Fibroblast of skin of right quadriceps (primary cell): ENCODE measurements around the gene SIT1.
"Not testable (repeated sequence)": the region's sequence is repeated elsewhere in the genome, so short reads cannot be mapped to it uniquely, and the experiment has no call there.

Experiments used
- DNase-seq: peaks from one replicate; pipeline ENCODE4 v3.0.0-alpha.2; 2013

Gene SIT1

DNA sequence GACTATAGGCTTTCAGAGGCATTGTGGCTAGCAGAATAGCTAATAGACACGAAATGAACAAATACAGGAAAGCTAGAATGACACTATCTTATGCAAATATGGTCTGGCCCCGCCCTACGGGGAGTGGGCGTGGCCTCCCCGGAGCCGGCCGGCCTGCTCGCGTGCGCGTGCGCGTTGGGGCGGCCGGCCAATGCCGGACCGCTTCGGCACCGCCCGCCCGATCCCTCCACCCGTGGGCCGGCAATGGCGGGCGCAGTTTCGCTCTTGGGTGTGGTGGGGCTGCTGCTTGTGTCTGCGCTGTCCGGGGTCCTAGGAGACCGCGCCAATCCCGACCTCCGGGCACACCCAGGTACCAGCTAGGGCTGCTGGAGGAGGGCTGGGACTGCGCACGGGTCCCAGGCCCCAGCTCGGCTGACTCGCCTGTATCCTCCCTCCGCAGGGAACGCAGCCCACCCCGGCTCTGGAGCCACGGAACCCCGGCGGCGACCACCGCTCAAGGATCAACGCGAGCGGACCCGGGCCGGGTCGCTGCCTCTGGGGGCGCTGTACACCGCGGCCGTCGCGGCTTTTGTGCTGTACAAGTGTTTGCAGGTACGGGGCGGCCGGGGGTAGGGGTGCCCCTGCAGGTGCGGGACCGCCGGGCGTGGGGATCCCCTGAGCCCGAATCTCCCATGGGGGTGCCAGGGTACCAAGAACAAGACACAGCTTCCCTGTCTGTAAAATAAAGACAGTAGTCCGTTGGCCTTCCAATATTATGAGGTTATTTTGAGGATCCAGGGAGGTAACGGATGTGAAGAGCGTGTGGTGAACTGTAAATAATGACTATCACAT is 7.6 kb upstream of the SIT1 start, which contains the start of gene CCDC107:
TSS of gene CCDC107 (plus strand) at position 156 of the 831 bp plus-strand sequence. CDS start at position 244, 88 bp downstream.
- DNase-seq = peak; percentile 83

DNA sequence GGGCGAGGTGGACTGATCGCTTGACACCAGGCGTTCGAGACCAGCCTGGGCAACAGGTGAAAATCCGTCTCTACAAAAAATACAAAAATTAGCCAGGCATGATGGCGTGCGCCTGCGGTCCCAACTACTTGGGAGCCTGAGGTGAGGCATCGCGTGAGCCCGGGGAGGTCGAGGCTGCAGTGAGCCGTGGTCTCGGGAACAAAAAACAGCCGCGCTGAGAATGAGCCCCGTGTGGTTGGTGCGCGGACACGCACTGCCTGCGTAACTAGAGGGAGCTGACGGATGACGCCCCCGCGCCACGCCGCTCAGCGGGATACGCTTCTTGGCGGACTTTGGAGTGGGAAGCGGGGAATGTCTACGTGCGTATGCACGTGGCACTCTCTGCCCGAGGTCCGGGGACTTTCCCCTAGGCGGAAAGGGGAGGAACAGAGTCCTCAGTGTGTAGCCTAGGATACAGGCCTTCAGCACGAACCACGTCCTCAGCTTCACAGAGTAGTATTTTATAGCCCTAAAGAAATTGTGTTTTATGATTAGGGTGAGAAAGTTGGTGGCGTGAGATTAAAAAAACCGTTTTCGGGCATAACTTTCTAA is 6.9 kb upstream of the SIT1 start, which contains the start of gene RMRP:
TSS of gene RMRP (minus strand) at position 474 of the 591 bp plus-strand sequence.
- DNase-seq = peak; percentile 100

DNA sequence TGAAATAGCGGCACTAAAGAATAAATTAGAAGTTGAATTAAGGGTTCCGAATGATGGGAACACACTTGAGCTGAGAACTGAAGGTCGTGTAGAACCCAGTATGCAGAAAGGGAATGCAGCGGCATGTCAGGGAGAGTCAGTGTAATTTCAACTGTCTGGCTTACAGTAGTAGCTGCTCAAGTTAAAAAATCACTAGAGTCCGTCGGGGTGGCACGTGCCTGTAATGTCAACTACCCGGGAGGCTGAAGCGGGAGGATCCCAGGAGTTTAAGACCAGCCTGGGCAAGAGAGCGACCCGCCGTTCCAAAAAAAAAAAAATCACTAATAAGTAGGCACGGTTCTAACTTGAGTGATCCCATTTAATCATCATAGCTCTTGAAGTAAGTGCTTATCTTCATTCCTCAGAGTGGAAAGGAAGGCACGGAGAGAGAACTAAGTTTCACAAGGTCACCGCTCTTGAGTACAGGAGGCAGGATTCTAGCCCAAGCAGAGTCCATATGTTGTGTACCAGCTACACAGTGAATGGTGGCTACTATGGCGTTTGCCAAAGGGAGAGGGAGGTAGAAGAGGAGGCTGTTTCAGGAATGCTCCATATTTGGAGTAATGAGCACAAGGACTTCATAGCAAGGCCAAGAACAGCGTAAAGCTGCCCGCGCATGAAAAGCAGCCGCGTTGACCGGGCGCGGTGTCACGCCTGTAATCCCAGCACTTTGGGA is 6.3 kb upstream of the SIT1 start:
- DNase-seq = no peak

DNA sequence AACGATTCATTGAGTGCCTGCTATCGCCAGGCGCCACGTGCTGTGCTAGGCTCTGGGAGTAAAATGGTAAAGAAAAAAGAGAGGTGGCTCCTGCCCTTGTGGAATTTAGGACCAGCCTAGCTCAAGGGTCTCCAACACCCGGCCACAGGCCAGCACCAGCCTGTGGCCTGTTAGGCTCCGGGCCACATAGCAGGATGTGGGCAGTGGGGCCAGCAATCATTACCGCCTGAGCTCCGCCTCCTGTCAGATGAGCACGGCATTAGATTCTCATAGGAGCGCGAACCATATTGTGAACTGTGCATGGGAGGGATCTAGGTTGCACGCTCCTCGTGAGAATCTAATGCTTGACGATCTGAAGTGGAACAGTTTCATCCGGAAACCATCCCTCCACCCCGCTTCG is 5.6 kb upstream of the SIT1 start:
- no peak for DNase-seq

DNA sequence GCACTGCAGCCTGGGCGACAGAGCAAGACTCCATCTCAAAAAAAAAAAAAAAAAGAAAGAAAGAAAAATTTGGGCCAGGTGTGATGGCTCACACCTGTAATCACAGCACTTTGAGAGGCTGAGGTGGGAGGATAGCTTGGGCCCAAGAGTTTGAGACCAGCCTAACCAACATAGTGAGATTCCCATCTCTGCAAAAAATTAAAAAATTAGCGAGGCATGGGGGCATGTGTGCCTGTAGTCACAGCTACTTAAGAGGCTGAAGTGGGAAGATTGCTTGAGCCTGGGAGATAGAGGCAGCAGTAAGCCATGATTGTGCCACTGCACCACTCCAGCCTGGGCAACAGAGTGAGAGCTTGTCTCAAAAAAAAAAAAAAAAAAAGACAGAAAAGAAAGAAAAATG is 2.9 kb upstream of the SIT1 start:
- DNase-seq = no peak

- DNase-seq = no peak
Measured at GRCh38 chr9:35652829-35653209, 2.1 kb upstream of the SIT1 start.

DNA sequence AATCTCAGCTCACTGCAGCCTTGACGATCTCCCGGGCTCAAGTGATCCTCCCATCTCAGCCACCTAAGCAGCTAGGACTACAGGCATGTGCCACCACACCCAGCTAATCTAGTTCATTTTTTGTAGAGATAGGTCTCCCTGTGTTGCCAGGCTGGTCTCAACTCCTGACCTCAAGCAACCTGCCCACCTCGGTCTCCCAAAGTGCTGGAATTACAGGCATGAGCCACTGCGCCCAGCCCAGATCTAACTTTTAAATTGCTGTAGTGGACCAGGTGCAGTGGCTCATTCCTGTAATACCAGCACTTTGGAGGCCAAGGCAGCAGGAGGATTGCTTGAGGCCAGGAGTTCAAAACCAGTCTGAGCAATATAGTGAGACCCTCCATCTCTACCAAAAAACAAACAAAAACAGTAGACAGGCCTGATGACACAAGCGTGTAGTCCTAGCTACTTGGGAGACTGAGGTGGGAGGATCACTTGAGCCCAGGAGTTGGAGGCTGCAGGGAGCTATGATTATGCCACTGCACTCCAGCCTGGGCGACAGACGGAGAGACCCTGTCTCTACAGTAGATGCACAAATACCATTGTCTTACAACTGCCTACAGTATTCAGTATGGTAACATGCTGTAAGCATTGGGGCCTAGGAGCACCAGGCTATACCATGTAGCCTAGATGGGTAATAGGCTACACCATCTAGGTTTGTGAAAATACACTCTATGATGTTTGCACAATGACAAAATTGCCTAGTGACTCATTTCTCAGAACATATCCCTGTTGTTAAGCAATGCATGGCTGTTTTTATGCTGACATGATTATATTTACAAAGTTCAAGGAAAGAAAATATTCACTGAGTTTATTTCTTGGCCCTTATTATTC is 1.5 kb upstream of the SIT1 start:
- peak; percentile 46 for DNase-seq

GRCh38 chr9:35649431-35650340 is 1.0 kb downstream of the SIT1 start:
- DNase-seq = no peak

DNA sequence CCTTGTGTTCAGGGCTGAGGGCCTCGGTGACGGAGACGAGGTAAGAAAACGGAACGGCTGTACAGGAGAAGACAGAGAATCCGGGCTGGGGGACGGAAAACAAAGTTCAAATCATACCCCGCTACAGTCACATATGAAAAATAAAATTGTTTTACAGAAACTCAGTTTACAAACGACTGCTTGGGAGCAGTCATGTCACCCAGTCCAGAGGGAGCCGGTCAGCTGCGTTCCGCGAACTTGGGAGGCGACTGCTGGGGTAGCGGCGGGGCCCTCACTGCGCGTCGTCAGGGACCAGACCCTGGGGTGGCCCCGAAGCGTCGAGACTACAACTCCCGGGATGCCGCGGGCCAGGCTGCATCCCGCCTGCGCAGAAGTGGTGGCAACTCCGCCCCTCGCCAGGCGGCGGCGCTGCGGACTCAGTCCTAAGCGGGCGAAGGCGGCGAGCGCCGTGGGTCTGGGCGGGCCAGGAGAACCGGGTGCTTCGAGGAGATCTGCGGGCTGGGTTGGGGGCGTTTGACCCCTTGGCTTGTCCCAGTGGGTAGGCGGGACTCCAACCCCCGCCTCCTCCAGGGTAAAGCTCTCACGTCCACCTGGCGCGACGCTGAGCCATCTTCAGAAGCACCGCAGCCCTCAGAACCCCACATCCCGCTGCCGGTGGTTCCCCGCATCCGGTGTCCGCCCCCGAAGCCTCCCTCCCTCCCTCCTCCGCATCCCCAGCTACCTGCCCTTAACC is 4.0 kb downstream of the SIT1 start:
- peak; percentile 82 for DNase-seq

DNA sequence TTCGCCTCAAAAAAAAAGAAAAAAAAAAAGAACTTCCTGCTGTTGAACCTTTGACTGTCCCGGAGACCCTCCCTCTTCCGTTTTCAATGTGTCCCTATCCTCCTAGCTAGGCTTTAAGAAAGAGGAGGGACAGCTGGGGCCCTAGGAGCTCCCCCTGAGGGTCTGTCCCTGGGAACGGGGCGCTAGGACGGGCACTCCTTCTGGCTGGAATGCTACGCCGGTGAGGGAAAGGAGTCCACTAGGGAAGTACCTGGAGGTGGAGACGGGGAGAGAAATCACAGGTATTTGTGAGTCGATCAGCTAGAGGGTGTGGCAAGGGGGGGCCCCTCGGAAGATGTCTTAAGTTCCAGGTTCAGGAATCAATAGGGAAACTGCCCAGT is 4.6 kb downstream of the SIT1 start:
- DNase-seq = peak; percentile 32

- DNase-seq = not testable (repeated sequence)
Measured at GRCh38 chr9:35645736-35646135, 5.0 kb downstream of the SIT1 start.

GRCh38 chr9:35643046-35643445 is 7.7 kb downstream of the SIT1 start:
- no peak for DNase-seq

DNA sequence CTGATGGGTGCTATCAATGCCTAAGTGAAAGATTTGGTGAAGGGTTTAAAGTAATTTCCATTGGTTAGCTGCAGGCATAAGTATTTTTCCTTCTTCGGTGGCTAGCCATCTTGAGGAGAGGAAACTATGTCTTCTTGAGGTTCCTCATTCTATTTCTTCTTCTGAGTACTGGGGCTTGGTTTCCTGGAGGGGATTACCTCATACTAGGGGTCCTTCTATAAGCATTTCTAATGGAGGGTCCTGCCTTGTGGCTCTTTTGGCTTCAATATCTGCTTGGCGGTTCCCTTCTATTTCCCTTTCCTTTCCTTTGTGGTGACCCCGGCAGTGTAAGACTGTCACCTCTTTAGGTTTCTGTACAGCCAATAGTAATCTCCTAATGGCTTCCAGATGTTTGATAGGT is 9.3 kb downstream of the SIT1 start:
- not testable (repeated sequence) for DNase-seq

- DNase-seq = not testable (repeated sequence)
Measured at GRCh38 chr9:35640431-35640830, 10.3 kb downstream of the SIT1 start.

DNA sequence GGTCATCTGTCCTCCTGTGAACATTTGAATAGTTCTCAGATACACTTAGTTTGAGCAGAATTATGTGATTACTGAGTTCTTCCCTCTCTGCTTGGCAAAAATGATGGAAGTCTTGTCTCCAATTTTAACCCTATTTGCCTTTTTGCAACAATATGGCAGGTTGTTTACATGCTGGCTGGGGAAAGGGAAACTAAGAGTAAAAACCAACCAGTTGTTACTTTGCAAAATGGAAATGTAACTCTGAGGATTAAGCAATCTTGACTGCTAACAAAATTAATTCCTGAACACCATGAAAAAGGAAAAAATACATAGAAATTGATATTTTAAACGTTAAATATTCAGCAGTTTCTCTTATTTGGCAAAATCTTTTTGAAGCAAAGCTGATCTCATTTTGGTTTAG is 11.1 kb downstream of the SIT1 start:
- DNase-seq = no peak

- not testable (repeated sequence) for DNase-seq
Measured at GRCh38 chr9:35639225-35639624, 11.5 kb downstream of the SIT1 start.

GRCh38 chr9:35638751-35639150 is 12.0 kb downstream of the SIT1 start:
- not testable (repeated sequence) for DNase-seq

GRCh38 chr9:35637427-35637955 is 13.2 kb downstream of the SIT1 start:
- DNase-seq = not testable (repeated sequence)

GRCh38 chr9:35636877-35637246 is 13.9 kb downstream of the SIT1 start:
- not testable (repeated sequence) for DNase-seq

DNA sequence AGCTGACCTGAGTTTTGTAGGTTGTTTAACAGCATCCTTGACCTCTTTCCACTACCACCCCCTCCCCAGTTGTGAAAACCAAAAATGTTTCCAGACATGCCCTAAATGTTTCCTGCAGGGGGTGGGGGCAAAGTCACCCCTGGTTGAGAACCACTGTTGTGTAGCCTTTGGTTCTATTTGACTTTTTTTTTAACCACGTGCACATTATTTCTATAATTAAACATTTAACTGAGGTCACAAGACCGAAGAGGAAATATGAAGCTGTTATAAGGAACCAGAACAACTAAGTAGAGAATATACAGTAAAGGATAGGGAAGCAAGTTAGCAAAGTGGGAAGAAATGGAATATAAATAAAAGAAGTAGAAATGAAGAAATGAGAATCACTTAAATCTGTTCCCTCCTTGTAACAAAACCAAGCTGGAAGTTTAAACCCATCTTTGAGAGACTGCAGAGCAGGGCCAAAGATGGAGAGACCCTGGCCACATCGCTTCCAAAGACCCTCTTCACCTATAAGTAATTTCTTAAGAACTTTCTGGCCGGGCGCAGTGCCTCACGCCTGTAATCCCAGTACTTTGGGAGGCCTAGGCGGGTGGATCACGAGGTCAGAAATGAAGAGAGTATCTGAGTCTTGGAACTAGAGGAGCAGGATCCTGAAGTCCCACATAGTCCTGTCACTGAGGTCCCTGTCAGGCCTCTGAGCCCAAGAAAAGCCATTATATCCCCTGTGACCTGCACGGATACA is 14.4 kb downstream of the SIT1 start:
- no peak for DNase-seq
